NT2/D1 (cell line): ENCODE data around the gene ASGR1.
A peak's percentile ranks its signal among the peaks of the same experiment; 100 is the strongest.

Experiments
- DNase-seq: peaks from one replicate; pipeline ENCODE4 v3.0.0-alpha.2; 2011; ENCODE audit warnings: low read depth, low spot score
- H3K27me3 ChIP-seq: 2 replicates; pipeline ENCODE4 v1.6.0; 2011; ENCODE audit warnings: mild to moderate bottlenecking; ENCODE audit not compliant: insufficient read length, insufficient read depth
- H3K36me3 ChIP-seq: 2 replicates; pipeline ENCODE4 v1.6.1; 2011; ENCODE audit warnings: mild to moderate bottlenecking, low read length, mixed read lengths; ENCODE audit not compliant: insufficient read depth, insufficient read length
- H3K4me1 ChIP-seq: 2 replicates; pipeline ENCODE4 v1.5.1; 2011; ENCODE audit not compliant: insufficient read depth, insufficient read length
- H3K4me3 ChIP-seq: 2 replicates; pipeline ENCODE4 v1.5.1; 2011; ENCODE audit warnings: low read depth; ENCODE audit not compliant: insufficient read length
- H3K9ac ChIP-seq: 2 replicates; pipeline ENCODE4 v1.6.0; 2011; ENCODE audit warnings: low read depth; ENCODE audit not compliant: insufficient read length
- H3K9me3 ChIP-seq: 2 replicates; pipeline ENCODE4 v1.5.1; 2011; ENCODE audit warnings: mild to moderate bottlenecking, low read length; ENCODE audit not compliant: insufficient read depth
- SUZ12 ChIP-seq: IDR thresholded peaks from 2 replicates; pipeline ENCODE4 v1.6.1; 2011; ENCODE audit not compliant: insufficient read length, insufficient read depth; ENCODE audit errors: extremely low read depth
- YY1 ChIP-seq: IDR thresholded peaks from 2 replicates; pipeline ENCODE4 v1.6.1; 2011; ENCODE audit not compliant: insufficient read length, insufficient read depth
- ZNF274 ChIP-seq: IDR thresholded peaks from 2 replicates; pipeline ENCODE4 v1.6.1; 2011; ENCODE audit warnings: mild to moderate bottlenecking, low read depth, low read length

The ASGR1 gene

GRCh38 chr17:7141824-7142223 lies 37.3 kb downstream of the ASGR1 start:
- H3K27me3 ChIP-seq: no peaks in the 10 kb centered on the region
- no peak overlapping the region for H3K4me3 ChIP-seq
- H3K36me3 ChIP-seq: no peaks in the 10 kb centered on the region
- H3K9me3 ChIP-seq: no peaks in the 10 kb centered on the region
- H3K4me1 ChIP-seq: peaks cover 5% of the 10 kb centered on the region
- DNase-seq: no peak
- no peak overlapping the region for H3K9ac ChIP-seq
- TF ChIP-seq SUZ12 (no peak), YY1 (no peak), ZNF274 (no peak)

- DNase-seq: no peak
- H3K9me3 ChIP-seq: no peaks in the 10 kb centered on the region
- no peaks in the 10 kb centered on the region for H3K27me3 ChIP-seq
- TF ChIP-seq ZNF274 (no peak), YY1 (no peak), SUZ12 (no peak)
- no peak overlapping the region for H3K9ac ChIP-seq
- peaks cover 5% of the 10 kb centered on the region for H3K4me1 ChIP-seq
- H3K36me3 ChIP-seq: no peaks in the 10 kb centered on the region
- no peak overlapping the region for H3K4me3 ChIP-seq
These were observed 39.8 kb downstream of the ASGR1 start for GRCh38 chr17:7139400-7139799.

- TF ChIP-seq SUZ12 (no peak), YY1 (no peak), ZNF274 (no peak)
- Histone ChIP-seq H3K4me3 (no peak overlapping the region), H3K27me3 (peaks cover 2% of the 10 kb centered on the region), H3K9me3 (no peaks in the 10 kb centered on the region), H3K4me1 (peaks cover 5% of the 10 kb centered on the region), H3K36me3 (no peaks in the 10 kb centered on the region), H3K9ac (no peak overlapping the region)
- no peak for DNase-seq
These were observed 40.3 kb downstream of the ASGR1 start for GRCh38 chr17:7138800-7139381.

GRCh38 chr17:7137171-7137943 lies 41.8 kb downstream of the ASGR1 start:
- Histone ChIP-seq H3K4me1 (peaks cover 8% of the 10 kb centered on the region), H3K9ac (no peak overlapping the region), H3K9me3 (no peaks in the 10 kb centered on the region), H3K36me3 (no peaks in the 10 kb centered on the region), H3K4me3 (no peak overlapping the region), H3K27me3 (peaks cover 5% of the 10 kb centered on the region)
- no peak for DNase-seq
- TF ChIP-seq ZNF274 (no peak), SUZ12 (no peak), YY1 (no peak)

- H3K4me1 ChIP-seq: peaks cover 8% of the 10 kb centered on the region
- peaks cover 5% of the 10 kb centered on the region for H3K27me3 ChIP-seq
These were observed 42.8 kb downstream of the ASGR1 start for GRCh38 chr17:7136266-7136877.

GRCh38 chr17:7133916-7134315 lies 45.3 kb downstream of the ASGR1 start:
- Histone ChIP-seq H3K36me3 (no peaks in the 10 kb centered on the region), H3K4me1 (peaks cover 8% of the 10 kb centered on the region), H3K9ac (peak overlapping the region; percentile 42), H3K9me3 (no peaks in the 10 kb centered on the region), H3K27me3 (peaks cover 5% of the 10 kb centered on the region), H3K4me3 (no peak overlapping the region)
- DNase-seq: no peak
- TF ChIP-seq YY1: no peak
- no peak for TF ChIP-seq SUZ12
- TF ChIP-seq ZNF274: no peak

More at GRCh38 chr17:7136266-7136877, 42.8 kb downstream of the ASGR1 start:
- no peaks in the 10 kb centered on the region for H3K9me3 ChIP-seq
- no peak overlapping the region for H3K9ac ChIP-seq
- H3K4me3 ChIP-seq: no peak overlapping the region
- no peaks in the 10 kb centered on the region for H3K36me3 ChIP-seq
- TF ChIP-seq ZNF274: no peak
- no peak for TF ChIP-seq SUZ12
- no peak for TF ChIP-seq YY1
- DNase-seq: peak; percentile 48

GRCh38 chr17:7133424-7133823 lies 45.7 kb downstream of the ASGR1 start:
- Histone ChIP-seq H3K36me3 (no peaks in the 10 kb centered on the region), H3K9ac (peak overlapping the region; percentile 42), H3K9me3 (no peaks in the 10 kb centered on the region), H3K4me1 (peaks cover 8% of the 10 kb centered on the region), H3K27me3 (peaks cover 5% of the 10 kb centered on the region), H3K4me3 (peak overlapping the region; percentile 15)
- TF ChIP-seq SUZ12 (no peak), ZNF274 (no peak), YY1 (no peak)
- DNase-seq: peak; percentile 20
